Epithelial cell of proximal tubule (primary cell): ENCODE measurements around the gene SMURF1. TPM values are rescaled to one million over a fixed set of nuclear protein-coding genes. Genes with fewer than 3 reads are reported as not detected.
A peak's percentile ranks its signal among the peaks of the same experiment; 100 is the strongest.

Experiments used
- DNase-seq: peaks from one replicate; pipeline ENCODE4 v3.0.0-alpha.2; 2011; ENCODE audit warnings: low read depth
- H3K4me3 ChIP-seq: 2 replicates; pipeline ENCODE4 v1.5.1; 2011; ENCODE audit warnings: low read depth, mild to moderate bottlenecking, low read length
- total RNA-seq: library from RNA; depleted of rRNA; stranded (reverse); fragments of >200 nt; gene quantifications from 2 replicates; pipeline ENCODE4 v1.2.3, GENCODE V29; 2015
- TF ChIP-seq, protein P1 (sequence below): conservative IDR thresholded peaks from 2 replicates; pipeline ENCODE4 v1.5.1; 2012; ENCODE audit warnings: low read depth, mild to moderate bottlenecking, low read length

Gene SMURF1
- total RNA-seq, 1 donor from 2014 or later = 30.7 TPM

DNA sequence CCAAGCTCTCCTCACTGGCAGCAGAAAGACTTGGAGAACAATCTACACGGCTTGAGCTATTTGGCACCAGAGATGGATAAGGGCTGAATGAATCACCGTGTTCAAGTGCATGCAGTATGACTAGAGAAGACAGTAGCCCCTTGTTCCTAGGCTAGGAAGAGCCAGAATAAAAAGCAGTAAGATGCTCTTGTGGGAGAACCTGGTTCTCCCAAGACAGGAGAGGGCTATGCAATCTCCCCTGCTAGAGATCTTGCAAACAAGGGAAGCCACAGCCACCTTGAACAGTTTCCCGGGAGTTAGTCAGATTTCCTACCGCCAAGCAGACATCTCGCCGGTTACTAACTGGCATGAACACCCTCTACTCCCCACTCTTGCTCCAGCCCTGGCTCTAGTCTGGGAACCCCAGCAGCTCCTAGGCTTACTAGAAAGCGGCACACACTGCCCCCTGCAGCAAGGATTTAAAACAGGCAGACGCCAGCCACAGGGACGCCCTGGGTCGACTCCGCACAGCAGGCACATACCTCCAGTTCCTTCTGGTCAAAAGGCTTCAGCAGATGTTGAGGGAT is 107.3 kb downstream of the SMURF1 start:
- H3K4me3 ChIP-seq = no peak overlapping the region
- no peak for DNase-seq
- TF ChIP-seq, protein P1, sequence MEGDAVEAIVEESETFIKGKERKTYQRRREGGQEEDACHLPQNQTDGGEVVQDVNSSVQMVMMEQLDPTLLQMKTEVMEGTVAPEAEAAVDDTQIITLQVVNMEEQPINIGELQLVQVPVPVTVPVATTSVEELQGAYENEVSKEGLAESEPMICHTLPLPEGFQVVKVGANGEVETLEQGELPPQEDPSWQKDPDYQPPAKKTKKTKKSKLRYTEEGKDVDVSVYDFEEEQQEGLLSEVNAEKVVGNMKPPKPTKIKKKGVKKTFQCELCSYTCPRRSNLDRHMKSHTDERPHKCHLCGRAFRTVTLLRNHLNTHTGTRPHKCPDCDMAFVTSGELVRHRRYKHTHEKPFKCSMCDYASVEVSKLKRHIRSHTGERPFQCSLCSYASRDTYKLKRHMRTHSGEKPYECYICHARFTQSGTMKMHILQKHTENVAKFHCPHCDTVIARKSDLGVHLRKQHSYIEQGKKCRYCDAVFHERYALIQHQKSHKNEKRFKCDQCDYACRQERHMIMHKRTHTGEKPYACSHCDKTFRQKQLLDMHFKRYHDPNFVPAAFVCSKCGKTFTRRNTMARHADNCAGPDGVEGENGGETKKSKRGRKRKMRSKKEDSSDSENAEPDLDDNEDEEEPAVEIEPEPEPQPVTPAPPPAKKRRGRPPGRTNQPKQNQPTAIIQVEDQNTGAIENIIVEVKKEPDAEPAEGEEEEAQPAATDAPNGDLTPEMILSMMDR = peak; percentile 45

DNA sequence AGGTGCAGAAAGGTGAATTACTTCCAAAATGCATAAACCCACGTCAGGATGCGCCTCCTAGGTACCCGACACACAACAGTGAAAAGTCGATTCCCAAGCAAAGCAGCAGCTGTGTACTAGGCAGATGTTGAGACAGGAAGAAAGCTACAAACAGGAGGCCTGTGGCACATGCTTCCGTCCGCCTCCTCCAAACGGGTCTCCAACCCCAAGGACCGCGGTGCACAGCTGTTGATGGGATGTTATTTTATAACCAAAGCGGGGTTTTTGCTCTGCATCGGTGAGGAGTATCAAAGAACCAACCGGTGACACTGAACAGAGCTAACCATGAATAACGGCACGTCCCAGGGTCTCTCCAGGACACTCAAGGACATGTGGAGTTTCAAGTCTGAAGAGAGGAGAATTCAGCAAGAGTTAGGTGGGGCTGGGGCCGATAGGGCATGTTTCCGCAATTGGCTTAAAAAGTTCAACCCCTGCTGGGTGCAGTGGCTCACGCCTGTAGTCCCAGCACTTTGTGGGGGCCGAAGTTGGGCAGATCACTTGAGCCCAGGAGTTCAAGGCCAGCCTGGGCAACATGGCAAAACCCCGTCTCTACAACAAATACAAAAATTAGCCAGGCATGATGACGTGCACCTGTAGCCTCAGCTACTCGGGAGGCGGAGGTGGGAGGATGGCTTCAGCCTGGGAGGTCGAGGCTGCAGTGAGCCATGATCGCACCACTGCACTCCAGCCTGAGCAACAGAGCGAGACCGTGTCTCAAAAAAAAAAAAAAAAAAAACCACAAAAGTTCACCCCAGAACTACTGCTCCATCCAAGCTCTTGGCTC is 108.0 kb downstream of the SMURF1 start:
- no peak for DNase-seq
- TF ChIP-seq, protein P1 = no peak
- H3K4me3 ChIP-seq = no peak overlapping the region

DNA sequence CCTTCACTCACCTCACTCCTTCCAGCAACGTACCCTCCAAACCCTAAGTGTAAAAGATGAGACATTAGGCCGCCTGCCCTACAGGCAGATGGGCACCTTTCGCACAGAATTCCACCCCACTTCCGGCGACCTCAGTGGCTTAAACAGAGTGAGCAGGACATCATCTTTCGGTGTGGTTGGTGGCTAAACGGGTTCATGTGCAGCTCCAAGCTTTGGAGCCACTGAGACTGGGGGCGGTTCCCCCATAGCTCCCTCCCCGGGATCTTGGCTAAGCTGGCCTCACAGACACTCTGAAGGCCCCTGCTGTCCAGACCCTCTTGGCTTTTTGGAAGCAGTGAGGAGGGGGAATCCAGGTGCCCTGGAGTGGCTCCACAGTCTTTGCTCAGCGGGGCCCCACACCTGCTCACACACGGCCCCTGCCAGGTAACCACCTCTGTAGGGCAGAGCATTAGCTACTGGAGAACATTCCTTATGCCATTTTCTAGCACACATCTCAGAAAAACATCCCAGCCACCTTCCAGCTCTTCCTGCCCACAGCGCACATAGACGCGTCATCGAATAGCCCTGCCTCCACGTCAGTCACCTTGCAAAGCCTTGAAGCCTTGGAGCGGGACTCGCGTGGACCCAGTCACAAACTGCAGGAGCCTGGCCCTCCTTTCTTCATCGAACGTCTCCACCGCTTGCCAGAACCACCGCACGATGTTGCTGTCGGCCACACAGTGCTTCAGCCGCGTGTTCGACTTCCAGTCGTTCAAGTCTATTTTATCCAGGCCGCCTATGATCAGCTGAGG is 108.8 kb downstream of the SMURF1 start:
- no peak overlapping the region for H3K4me3 ChIP-seq
- TF ChIP-seq, protein P1 = no peak
- DNase-seq = no peak

DNA sequence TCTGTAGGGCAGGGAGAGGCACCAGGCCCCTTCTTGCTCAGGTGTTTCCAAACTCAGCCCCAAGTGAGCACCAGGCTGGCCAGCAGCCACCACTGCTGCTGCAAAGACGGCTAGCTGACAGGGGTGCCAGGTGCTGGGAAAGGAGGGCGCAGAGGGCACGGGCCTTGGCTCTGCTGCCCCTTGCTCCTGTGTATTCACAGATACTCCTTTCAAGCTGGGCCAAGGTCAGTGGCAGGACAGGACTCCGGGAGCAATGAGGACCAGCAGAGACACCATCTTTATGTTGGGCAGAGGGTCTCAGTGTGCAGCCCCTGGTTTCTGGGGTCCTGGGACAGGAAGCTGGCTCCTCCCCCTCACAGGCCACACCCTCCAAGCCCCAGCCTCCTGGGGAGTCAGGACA is 110.1 kb downstream of the SMURF1 start:
- no peak overlapping the region for H3K4me3 ChIP-seq
- no peak for DNase-seq
- TF ChIP-seq, protein P1 = no peak

DNA sequence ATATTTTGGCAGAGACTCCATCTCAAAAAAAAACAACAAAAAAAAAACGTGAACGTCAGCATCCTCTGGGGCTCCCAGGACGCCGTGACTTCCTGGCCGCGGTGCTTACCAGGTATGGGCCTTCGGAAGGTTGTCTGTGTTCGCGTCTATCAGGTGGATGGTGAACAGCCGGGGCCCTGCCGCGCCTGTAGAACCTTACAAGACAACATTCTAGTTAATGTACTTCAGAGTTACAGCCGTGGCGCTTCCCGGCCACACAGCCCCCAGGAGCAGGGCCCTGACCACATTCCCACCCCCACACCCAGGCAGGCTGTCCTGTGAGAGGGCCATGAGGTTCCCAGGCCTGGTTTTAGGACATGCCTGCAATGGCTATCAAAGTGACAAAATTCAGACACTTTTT is 111.0 kb downstream of the SMURF1 start:
- TF ChIP-seq, protein P1 = no peak
- H3K4me3 ChIP-seq = no peak overlapping the region
- no peak for DNase-seq

DNA sequence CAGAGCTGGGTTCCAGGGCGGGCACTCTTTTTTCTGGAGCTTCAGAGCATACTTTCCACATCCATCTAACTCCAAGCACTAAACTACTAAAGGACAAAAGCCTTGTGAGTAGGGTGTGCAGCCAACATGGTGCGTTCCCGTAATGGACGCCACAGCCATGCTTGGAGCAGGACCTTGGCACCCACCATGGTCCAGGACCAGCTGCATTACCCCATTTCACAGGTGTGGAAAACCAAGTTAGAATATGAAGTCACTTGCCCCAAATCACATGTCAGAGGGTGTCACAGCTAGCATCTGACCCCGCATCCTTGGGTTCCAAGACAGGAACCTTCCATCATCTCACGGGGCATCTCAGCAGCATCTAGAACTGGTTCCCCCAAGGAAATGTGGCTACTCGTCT is 112.4 kb downstream of the SMURF1 start:
- TF ChIP-seq, protein P1 = no peak
- H3K4me3 ChIP-seq = no peak overlapping the region
- DNase-seq = no peak
